ENCODE measurements around the gene RNF220. TPM values are rescaled to one million over a fixed set of nuclear protein-coding genes. Genes with fewer than 3 reads are reported as not detected.

RNF220 gene
- total and polyA plus RNA-seq, 7 experiments from 2014 or later, result 83.1 to 127 (median 95.9) TPM

DNA sequence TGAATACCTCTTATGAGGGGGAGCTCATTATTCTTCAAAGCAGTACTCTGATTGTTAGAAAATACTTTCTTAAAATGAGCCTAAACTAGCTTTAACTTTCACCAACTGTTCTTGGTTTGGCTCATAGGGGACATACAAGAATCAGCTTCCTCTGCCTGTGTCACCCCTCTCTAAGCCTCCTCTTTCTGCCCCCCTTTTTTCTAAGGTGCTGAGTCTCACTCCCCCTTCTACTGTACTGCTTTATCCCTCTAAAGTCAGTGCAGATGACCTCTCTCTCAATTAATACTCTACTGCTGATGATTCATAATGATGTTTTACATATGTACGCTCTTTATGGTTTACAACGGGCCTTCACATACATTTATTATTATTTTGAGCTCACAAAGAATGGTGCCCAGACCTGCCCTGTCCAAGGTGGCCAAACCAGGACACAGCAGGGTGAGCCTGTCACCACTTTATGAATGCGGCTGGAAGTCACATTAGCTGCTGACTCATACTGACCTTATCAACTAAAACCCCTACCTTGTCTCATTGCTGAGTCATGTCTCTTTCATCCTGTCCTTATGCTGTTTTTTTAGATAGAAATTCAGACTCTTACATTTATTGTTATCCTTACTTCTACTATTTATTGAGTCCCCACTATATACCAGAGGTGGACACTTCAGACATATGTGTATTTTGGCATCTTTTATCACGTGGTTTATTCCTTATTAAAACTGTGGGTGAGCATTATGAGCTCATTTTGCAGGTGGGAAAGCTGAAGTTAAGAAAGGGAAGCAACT lies 126.9 kb downstream of the RNF220 start:
- Histone ChIP-seq H3K9me3 (ENCODE audit: control insufficient read depth in 2 of 3, low read length in 3 of 3) (no peaks in the 10 kb centered on the region), H3K4me3 (ENCODE audit: low read length) (no peak overlapping the region), H3K36me3 (ENCODE audit: control insufficient read depth in 2 of 3, insufficient read depth in 3 of 3, low read length in 3 of 3) (no peaks in the 10 kb centered on the region), H3K27ac (ENCODE audit: low read depth, low read length) (no peak overlapping the region), H3K27me3 (ENCODE audit: control insufficient read depth in 2 of 2, insufficient read depth in 2 of 2, low read length in 2 of 2) (no peaks in the 10 kb centered on the region), H3K4me1 (ENCODE audit: control insufficient read depth in 2 of 2, insufficient read depth in 2 of 2, low read length in 2 of 2) (no peaks in the 10 kb centered on the region)
- H3K27me3 Mint-ChIP-seq, result peaks cover 0 to 13% (median 7%) of the 10 kb centered on the region in 5 donors
- DNase-seq, result no peak
- ChIA-PET POLR2A (no interaction called here), CTCF (no interaction called here)
- peaks cover 0 to 3% (median 0%) of the 10 kb centered on the region in 7 donors for H3K4me1 Mint-ChIP-seq
- ATAC-seq, result no peak
- no peaks in the 10 kb centered on the region for H3K36me3 Mint-ChIP-seq
- intact Hi-C loops (cut with micrococcal nuclease), result no loop called here
- no peak overlapping the region for H3K4me3 Mint-ChIP-seq
- no peak overlapping the region for H3K27ac Mint-ChIP-seq
- no peaks in the 10 kb centered on the region for H3K9me3 Mint-ChIP-seq

- no peaks in the 10 kb centered on the region for H3K4me1 ChIP-seq (ENCODE audit: control insufficient read depth in 2 of 2, insufficient read depth in 2 of 2, low read length in 2 of 2)
- Mint-ChIP-seq H3K36me3 (no peaks in the 10 kb centered on the region), H3K27me3 (peaks cover 0 to 14% (median 10%) of the 10 kb centered on the region in 5 donors), H3K4me3 (no peak overlapping the region), H3K4me1 (peaks cover 0 to 3% (median 0%) of the 10 kb centered on the region in 7 donors), H3K9me3 (no peaks in the 10 kb centered on the region), H3K27ac (no peak overlapping the region)
- POLR2A ChIA-PET, result no interaction called here
- H3K27me3 ChIP-seq (ENCODE audit: control insufficient read depth in 2 of 2, insufficient read depth in 2 of 2, low read length in 2 of 2), result no peaks in the 10 kb centered on the region
- DNase-seq (no peak), ATAC-seq (no peak)
- no peak overlapping the region for H3K4me3 ChIP-seq (ENCODE audit: low read length)
- H3K9me3 ChIP-seq (ENCODE audit: control insufficient read depth in 2 of 3, low read length in 3 of 3), result no peaks in the 10 kb centered on the region
- intact Hi-C loops (cut with micrococcal nuclease), result no loop called here
- no peaks in the 10 kb centered on the region for H3K36me3 ChIP-seq (ENCODE audit: control insufficient read depth in 2 of 3, insufficient read depth in 3 of 3, low read length in 3 of 3)
- no peak overlapping the region for H3K27ac ChIP-seq (ENCODE audit: low read depth, low read length)
- CTCF ChIA-PET, result no interaction called here
Measured at GRCh38 chr1:44532567-44532944, 127.5 kb downstream of the RNF220 start.

DNA sequence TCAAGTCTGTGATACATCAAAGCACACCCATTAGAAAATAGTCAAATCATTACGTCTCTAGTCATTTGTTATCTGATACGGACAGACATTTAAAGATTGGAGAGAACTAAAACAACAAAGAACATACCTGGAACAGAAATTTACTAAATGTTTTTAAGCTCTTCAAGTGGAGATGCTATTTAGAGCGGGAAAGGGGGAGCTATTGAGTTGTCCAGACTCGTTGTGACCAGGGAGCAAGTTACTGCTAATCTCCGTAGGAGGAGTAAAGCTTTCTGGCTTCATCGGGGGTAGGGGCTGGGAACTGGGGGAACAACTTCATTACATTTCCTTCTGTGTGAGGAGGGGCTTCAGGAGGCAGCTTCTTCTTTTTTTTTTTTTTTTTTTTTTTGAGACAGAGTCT lies 129.7 kb downstream of the RNF220 start:
- peaks cover 5 to 25% (median 15%) of the 10 kb centered on the region in 5 donors for H3K27me3 Mint-ChIP-seq
- ATAC-seq (no peak), DNase-seq (no peak)
- no peaks in the 10 kb centered on the region for H3K9me3 Mint-ChIP-seq
- H3K9me3 ChIP-seq (ENCODE audit: control insufficient read depth in 2 of 3, low read length in 3 of 3), result no peaks in the 10 kb centered on the region
- no peak overlapping the region for H3K27ac Mint-ChIP-seq
- H3K4me3 Mint-ChIP-seq, result no peak overlapping the region
- no peaks in the 10 kb centered on the region for H3K4me1 ChIP-seq (ENCODE audit: control insufficient read depth in 2 of 2, insufficient read depth in 2 of 2, low read length in 2 of 2)
- no peaks in the 10 kb centered on the region for H3K36me3 ChIP-seq (ENCODE audit: control insufficient read depth in 2 of 3, insufficient read depth in 3 of 3, low read length in 3 of 3)
- intact Hi-C loops (cut with micrococcal nuclease), result no loop called here
- no peaks in the 10 kb centered on the region for H3K27me3 ChIP-seq (ENCODE audit: control insufficient read depth in 2 of 2, insufficient read depth in 2 of 2, low read length in 2 of 2)
- H3K4me3 ChIP-seq (ENCODE audit: low read length), result no peak overlapping the region
- H3K36me3 Mint-ChIP-seq, result no peaks in the 10 kb centered on the region
- H3K27ac ChIP-seq (ENCODE audit: low read depth, low read length), result no peak overlapping the region
- POLR2A ChIA-PET, result no interaction called here
- CTCF ChIA-PET, result no interaction called here
- peaks cover 0 to 3% (median 0%) of the 10 kb centered on the region in 7 donors for H3K4me1 Mint-ChIP-seq

- no peaks in the 10 kb centered on the region for H3K36me3 ChIP-seq (ENCODE audit: control insufficient read depth in 2 of 3, insufficient read depth in 3 of 3, low read length in 3 of 3)
- no peak overlapping the region for H3K4me3 Mint-ChIP-seq
- no peaks in the 10 kb centered on the region for H3K4me1 ChIP-seq (ENCODE audit: control insufficient read depth in 2 of 2, insufficient read depth in 2 of 2, low read length in 2 of 2)
- no peaks in the 10 kb centered on the region for H3K27me3 ChIP-seq (ENCODE audit: control insufficient read depth in 2 of 2, insufficient read depth in 2 of 2, low read length in 2 of 2)
- H3K9me3 ChIP-seq (ENCODE audit: control insufficient read depth in 2 of 3, low read length in 3 of 3), result no peaks in the 10 kb centered on the region
- CTCF ChIA-PET, result no interaction called here
- DNase-seq, result no peak
- H3K27ac Mint-ChIP-seq, result no peak overlapping the region
- no peaks in the 10 kb centered on the region for H3K36me3 Mint-ChIP-seq
- no peak overlapping the region for H3K27ac ChIP-seq (ENCODE audit: low read depth, low read length)
- H3K9me3 Mint-ChIP-seq, result no peaks in the 10 kb centered on the region
- H3K4me3 ChIP-seq (ENCODE audit: low read length), result no peak overlapping the region
- intact Hi-C loops (cut with micrococcal nuclease), result no loop called here
- peaks cover 0 to 3% (median 0%) of the 10 kb centered on the region in 7 donors for H3K4me1 Mint-ChIP-seq
- no peak for ATAC-seq
- POLR2A ChIA-PET, result no interaction called here
- peaks cover 5 to 25% (median 16%) of the 10 kb centered on the region in 5 donors for H3K27me3 Mint-ChIP-seq
Measured at GRCh38 chr1:44536357-44537209, 131.5 kb downstream of the RNF220 start.

- H3K9me3 Mint-ChIP-seq, result no peaks in the 10 kb centered on the region
- Histone ChIP-seq H3K27ac (ENCODE audit: low read depth, low read length) (no peak overlapping the region), H3K9me3 (ENCODE audit: control insufficient read depth in 2 of 3, low read length in 3 of 3) (no peaks in the 10 kb centered on the region), H3K4me3 (ENCODE audit: low read length) (no peak overlapping the region), H3K4me1 (ENCODE audit: control insufficient read depth in 2 of 2, insufficient read depth in 2 of 2, low read length in 2 of 2) (no peaks in the 10 kb centered on the region), H3K36me3 (ENCODE audit: control insufficient read depth in 2 of 3, insufficient read depth in 3 of 3, low read length in 3 of 3) (no peaks in the 10 kb centered on the region), H3K27me3 (ENCODE audit: control insufficient read depth in 2 of 2, insufficient read depth in 2 of 2, low read length in 2 of 2) (no peaks in the 10 kb centered on the region)
- ChIA-PET POLR2A (no interaction called here), CTCF (interaction anchor here (0.7 kb wide), 1 partner anchor 17 kb away, joined by 3 read pairs; no protein-coding TSS in a partner anchor)
- DNase-seq (no peak), ATAC-seq (no peak)
- no peaks in the 10 kb centered on the region for H3K4me1 Mint-ChIP-seq
- H3K27me3 Mint-ChIP-seq, result peaks cover 5 to 25% (median 17%) of the 10 kb centered on the region in 5 donors
- intact Hi-C loops (cut with micrococcal nuclease), result no loop called here
- no peaks in the 10 kb centered on the region for H3K36me3 Mint-ChIP-seq
- H3K4me3 Mint-ChIP-seq, result no peak overlapping the region
- peak overlapping the region in 1 of 9 donors; percentile 3 for H3K27ac Mint-ChIP-seq
Measured at GRCh38 chr1:44537538-44537937, 132.5 kb downstream of the RNF220 start.

GRCh38 chr1:44537956-44538355 lies 132.9 kb downstream of the RNF220 start:
- Mint-ChIP-seq H3K27me3 (peaks cover 5 to 25% (median 17%) of the 10 kb centered on the region in 5 donors), H3K36me3 (no peaks in the 10 kb centered on the region), H3K4me1 (no peaks in the 10 kb centered on the region), H3K4me3 (no peak overlapping the region), H3K9me3 (no peaks in the 10 kb centered on the region), H3K27ac (no peak overlapping the region)
- Histone ChIP-seq H3K27me3 (ENCODE audit: control insufficient read depth in 2 of 2, insufficient read depth in 2 of 2, low read length in 2 of 2) (no peaks in the 10 kb centered on the region), H3K4me1 (ENCODE audit: control insufficient read depth in 2 of 2, insufficient read depth in 2 of 2, low read length in 2 of 2) (no peaks in the 10 kb centered on the region), H3K4me3 (ENCODE audit: low read length) (no peak overlapping the region), H3K27ac (ENCODE audit: low read depth, low read length) (no peak overlapping the region), H3K9me3 (ENCODE audit: control insufficient read depth in 2 of 3, low read length in 3 of 3) (no peaks in the 10 kb centered on the region), H3K36me3 (ENCODE audit: control insufficient read depth in 2 of 3, insufficient read depth in 3 of 3, low read length in 3 of 3) (no peaks in the 10 kb centered on the region)
- POLR2A ChIA-PET, result no interaction called here
- intact Hi-C loops (cut with micrococcal nuclease), result no loop called here
- CTCF ChIA-PET, result interaction anchor here (0.7 to 1.0 kb wide), 2 partner anchors 16 to 115 kb away, joined by 3 read pairs; no protein-coding TSS in a partner anchor
- ATAC-seq (no peak), DNase-seq (no peak)

Measured in naive thymus-derived CD4-positive, alpha-beta T cell (primary cell).